Transverse colon (tissue), 3 donors: ENCODE data around the gene NGDN.

Source experiments
- POLR2A ChIP-seq: fragments of 450-650 bp; IDR thresholded peaks from one replicate; pipeline ENCODE4 v1.6.1; 2016; ENCODE audit warnings: antibody characterized with exemption, mild to moderate bottlenecking, moderate library complexity
- TF ChIP-seq, protein P1 (sequence below), 5 experiments: fragments of 200-600 bp in 3 of 5; fragments of 450-650 bp in 2 of 5; sonication (generic) in 3 of 5; IDR thresholded peaks; 1 replicate in 2 of 5; 2 replicates in 3 of 5; pipeline ENCODE4 v1.5.1; 2016 to 2017; ENCODE audit warnings: antibody characterized with exemption in 5 of 5, inconsistent platforms in 3 of 5, mild to moderate bottlenecking in 2 of 5, moderate library complexity in 1 of 5

DNA sequence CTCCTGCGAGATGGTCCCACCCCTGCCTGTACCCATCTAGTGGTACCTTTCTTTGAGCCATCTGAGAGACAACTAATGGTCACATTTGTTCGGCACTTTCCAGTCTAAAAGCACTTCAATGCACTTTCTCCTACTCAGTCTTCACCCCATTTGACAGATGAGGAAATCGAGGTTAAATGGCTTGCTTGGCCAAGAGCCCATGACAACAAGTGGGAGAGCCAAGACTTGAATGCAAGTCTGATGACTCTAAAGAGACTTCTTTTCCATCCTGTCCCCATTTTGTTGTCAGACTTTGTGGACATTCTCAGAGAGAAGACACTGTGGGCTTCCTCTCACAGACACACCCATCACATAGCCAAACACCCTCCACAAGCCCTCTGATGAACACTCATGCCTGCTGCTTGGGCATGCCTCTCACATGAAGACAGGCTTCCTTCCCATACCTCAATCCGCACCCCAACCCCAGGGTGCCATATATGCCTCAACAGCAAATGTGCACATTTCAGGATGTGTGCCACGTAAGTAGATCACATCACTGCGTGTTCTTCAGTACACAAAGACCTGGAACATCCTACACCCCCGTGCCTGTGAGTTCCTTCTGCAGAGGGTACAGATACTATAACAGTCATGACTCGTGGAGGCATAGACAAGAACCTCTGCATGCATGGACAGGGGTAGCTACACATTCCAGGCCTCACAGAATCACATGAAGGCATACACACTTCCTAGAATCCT lies 34.8 kb upstream of the NGDN start:
- TF ChIP-seq, protein P1, sequence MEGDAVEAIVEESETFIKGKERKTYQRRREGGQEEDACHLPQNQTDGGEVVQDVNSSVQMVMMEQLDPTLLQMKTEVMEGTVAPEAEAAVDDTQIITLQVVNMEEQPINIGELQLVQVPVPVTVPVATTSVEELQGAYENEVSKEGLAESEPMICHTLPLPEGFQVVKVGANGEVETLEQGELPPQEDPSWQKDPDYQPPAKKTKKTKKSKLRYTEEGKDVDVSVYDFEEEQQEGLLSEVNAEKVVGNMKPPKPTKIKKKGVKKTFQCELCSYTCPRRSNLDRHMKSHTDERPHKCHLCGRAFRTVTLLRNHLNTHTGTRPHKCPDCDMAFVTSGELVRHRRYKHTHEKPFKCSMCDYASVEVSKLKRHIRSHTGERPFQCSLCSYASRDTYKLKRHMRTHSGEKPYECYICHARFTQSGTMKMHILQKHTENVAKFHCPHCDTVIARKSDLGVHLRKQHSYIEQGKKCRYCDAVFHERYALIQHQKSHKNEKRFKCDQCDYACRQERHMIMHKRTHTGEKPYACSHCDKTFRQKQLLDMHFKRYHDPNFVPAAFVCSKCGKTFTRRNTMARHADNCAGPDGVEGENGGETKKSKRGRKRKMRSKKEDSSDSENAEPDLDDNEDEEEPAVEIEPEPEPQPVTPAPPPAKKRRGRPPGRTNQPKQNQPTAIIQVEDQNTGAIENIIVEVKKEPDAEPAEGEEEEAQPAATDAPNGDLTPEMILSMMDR (IDR thresholded peaks at IDR 0.05), result no peak
- no peak for TF ChIP-seq POLR2A
